Endothelial cell (in vitro differentiated cells): ENCODE results near the gene SLC7A8. TPM values are rescaled to one million over a fixed set of nuclear protein-coding genes. Genes with fewer than 3 reads are reported as not detected.

Source experiments
- DNase-seq: peaks from one replicate; pipeline ENCODE4 v3.0.0; 2021; ENCODE audit warnings: low spot score
- H3K27ac Mint-ChIP-seq: one replicate; pipeline ENCODE4 v1.8.0; 2021; ENCODE audit warnings: mixed read lengths, inconsistent platforms; ENCODE audit not compliant: unreplicated experiment
- H3K27me3 Mint-ChIP-seq: one replicate; pipeline ENCODE4 v1.8.0; 2021; ENCODE audit warnings: mild to moderate bottlenecking, moderate library complexity, mixed read lengths, inconsistent platforms; ENCODE audit not compliant: unreplicated experiment
- H3K36me3 Mint-ChIP-seq: one replicate; pipeline ENCODE4 v1.8.0; 2021; ENCODE audit warnings: mild to moderate bottlenecking, low read depth, mixed read lengths, inconsistent platforms; ENCODE audit not compliant: unreplicated experiment
- H3K4me1 Mint-ChIP-seq: one replicate; pipeline ENCODE4 v1.8.0; 2021; ENCODE audit warnings: mild to moderate bottlenecking, mixed read lengths, inconsistent platforms; ENCODE audit not compliant: unreplicated experiment
- H3K4me3 Mint-ChIP-seq: one replicate; pipeline ENCODE4 v1.8.0; 2021; ENCODE audit warnings: mild to moderate bottlenecking, mixed read lengths, inconsistent platforms; ENCODE audit not compliant: unreplicated experiment
- H3K9me3 Mint-ChIP-seq: one replicate; pipeline ENCODE4 v1.8.0; 2021; ENCODE audit warnings: mixed read lengths, inconsistent platforms; ENCODE audit not compliant: unreplicated experiment
- CTCF ChIP-seq: fragments of 200-600 bp; sonication (generic); IDR thresholded peaks from one replicate; pipeline ENCODE4 v1.5.0; 2021; ENCODE audit warnings: antibody characterized with exemption; ENCODE audit not compliant: unreplicated experiment
- total RNA-seq: library from RNA; stranded (reverse); fragmentation: NEBNext Ultra II Directional; extraction: Animal tissue kit (Norgen Biotek cat#: 25700); gene quantifications from one replicate; pipeline ENCODE4 v1.2.1, GENCODE V29; 2021; ENCODE audit not compliant: unreplicated experiment

Gene SLC7A8
- total RNA-seq, 1 donor from 2014 or later = 24.3 TPM

GRCh38 chr14:23085458-23085857 is 98.0 kb downstream of the SLC7A8 start:
- Mint-ChIP-seq H3K27me3 (no peaks in the 10 kb centered on the region), H3K9me3 (no peaks in the 10 kb centered on the region), H3K4me3 (no peak overlapping the region), H3K4me1 (peaks cover 11% of the 10 kb centered on the region), H3K27ac (no peak overlapping the region), H3K36me3 (peaks cover 36% of the 10 kb centered on the region)
- no peak for DNase-seq
- TF ChIP-seq CTCF = no peak

- Mint-ChIP-seq H3K9me3 (no peaks in the 10 kb centered on the region), H3K36me3 (peaks cover 32% of the 10 kb centered on the region), H3K4me3 (peak overlapping the region; percentile 10), H3K4me1 (no peaks in the 10 kb centered on the region), H3K27me3 (peaks cover 2% of the 10 kb centered on the region), H3K27ac (no peak overlapping the region)
- no peak for DNase-seq
- TF ChIP-seq CTCF = no peak
These were observed 103.0 kb downstream of the SLC7A8 start for GRCh38 chr14:23080474-23080873.

GRCh38 chr14:23079716-23080115 is 103.7 kb downstream of the SLC7A8 start:
- H3K9me3 Mint-ChIP-seq = no peaks in the 10 kb centered on the region
- peaks cover 2% of the 10 kb centered on the region for H3K27me3 Mint-ChIP-seq
- H3K4me3 Mint-ChIP-seq = peak overlapping the region; percentile 78
- no peak for DNase-seq
- H3K4me1 Mint-ChIP-seq = no peaks in the 10 kb centered on the region
- H3K27ac Mint-ChIP-seq = peak overlapping the region; percentile 74
- TF ChIP-seq CTCF = no peak
- H3K36me3 Mint-ChIP-seq = peaks cover 31% of the 10 kb centered on the region

GRCh38 chr14:23078692-23079116 is 104.8 kb downstream of the SLC7A8 start:
- TF ChIP-seq CTCF = no peak
- no peak for DNase-seq
- Mint-ChIP-seq H3K27ac (no peak overlapping the region), H3K36me3 (peaks cover 29% of the 10 kb centered on the region), H3K4me1 (no peaks in the 10 kb centered on the region), H3K27me3 (peaks cover 2% of the 10 kb centered on the region), H3K9me3 (no peaks in the 10 kb centered on the region), H3K4me3 (no peak overlapping the region)

GRCh38 chr14:23077962-23078361 is 105.5 kb downstream of the SLC7A8 start:
- Mint-ChIP-seq H3K27ac (no peak overlapping the region), H3K36me3 (peaks cover 29% of the 10 kb centered on the region), H3K4me3 (no peak overlapping the region), H3K9me3 (no peaks in the 10 kb centered on the region), H3K27me3 (peaks cover 2% of the 10 kb centered on the region), H3K4me1 (no peaks in the 10 kb centered on the region)
- no peak for TF ChIP-seq CTCF
- DNase-seq = no peak
